COR-L47 (cell line): ENCODE measurements around the gene RBMS1.
A peak's percentile ranks its signal among the peaks of the same experiment; 100 is the strongest.

ENCODE experiments used
- DNase-seq: peaks from one replicate; lab custom pipeline; 2025; lab: John Stamatoyannopoulos, UW

RBMS1 gene

DNA sequence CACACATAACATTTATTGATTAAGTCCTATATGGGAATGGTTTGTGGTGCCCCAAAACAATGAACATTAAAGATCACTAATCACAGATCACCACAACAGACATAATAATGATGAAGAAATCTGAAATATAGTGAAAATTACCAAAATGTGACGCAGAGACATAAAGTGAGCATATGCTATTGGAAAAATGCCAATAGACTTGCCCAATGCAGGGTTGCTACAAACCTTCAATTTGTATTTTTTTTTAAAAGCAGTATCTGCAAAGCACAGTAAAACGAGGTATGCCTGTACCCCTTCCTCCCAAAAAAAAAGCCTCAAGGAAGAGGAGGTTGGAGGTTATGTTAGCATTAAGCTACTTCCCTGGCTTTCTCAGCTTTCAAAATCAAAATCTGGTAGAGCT, 131.1 kb downstream of the RBMS1 start:
- DNase-seq: no peak

DNA sequence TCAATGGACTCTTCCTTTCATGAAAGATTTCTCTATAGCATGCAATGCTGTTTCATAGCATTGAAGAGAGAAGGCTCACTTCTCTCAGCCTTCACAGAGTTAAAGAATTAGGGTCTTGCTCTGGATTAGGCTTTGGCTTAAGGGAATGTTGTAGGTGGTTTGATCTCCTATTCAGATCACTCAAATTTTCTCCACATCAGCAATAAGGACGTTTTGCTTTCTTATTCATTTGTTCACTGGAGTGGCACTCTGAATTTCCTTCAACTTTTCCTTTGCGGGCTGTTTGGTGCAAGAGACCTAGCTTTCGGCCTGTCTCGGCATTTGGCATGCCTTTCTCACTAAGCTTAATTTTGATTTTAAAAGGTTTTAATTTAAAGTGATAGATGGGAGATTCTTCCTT, 131.6 kb downstream of the RBMS1 start:
- DNase-seq: no peak

DNA sequence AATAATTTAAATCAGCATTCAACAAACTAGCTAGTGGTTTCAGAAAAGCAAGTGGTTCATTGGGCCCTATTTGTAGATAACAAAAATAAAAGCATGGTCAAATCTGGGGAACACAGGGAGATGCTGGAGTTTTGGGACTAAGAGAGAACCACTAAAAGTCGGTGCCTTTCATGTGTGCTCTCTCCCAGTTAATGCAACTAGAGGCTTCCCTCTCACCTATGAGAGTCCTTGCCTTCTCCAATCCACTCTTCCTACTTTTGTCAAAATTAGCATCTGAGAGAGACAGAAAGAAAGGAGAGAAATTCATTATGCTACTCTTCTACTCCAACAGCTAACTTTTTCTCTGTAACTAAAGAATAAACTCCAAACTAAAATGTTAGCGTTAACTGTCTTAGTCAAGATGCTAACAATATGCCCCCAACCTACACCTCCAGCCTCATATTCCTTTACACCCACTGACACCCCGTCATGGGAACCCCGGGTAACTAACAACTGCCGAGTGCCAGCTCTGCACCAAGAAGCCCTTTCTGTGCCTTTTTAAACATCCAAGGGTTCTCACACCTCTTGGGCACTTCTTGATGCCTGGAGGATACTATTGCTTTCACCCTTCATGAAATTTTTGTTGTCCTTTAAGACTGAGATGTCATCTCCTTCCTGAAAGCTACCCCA, 133.4 kb downstream of the RBMS1 start:
- no peak for DNase-seq

DNA sequence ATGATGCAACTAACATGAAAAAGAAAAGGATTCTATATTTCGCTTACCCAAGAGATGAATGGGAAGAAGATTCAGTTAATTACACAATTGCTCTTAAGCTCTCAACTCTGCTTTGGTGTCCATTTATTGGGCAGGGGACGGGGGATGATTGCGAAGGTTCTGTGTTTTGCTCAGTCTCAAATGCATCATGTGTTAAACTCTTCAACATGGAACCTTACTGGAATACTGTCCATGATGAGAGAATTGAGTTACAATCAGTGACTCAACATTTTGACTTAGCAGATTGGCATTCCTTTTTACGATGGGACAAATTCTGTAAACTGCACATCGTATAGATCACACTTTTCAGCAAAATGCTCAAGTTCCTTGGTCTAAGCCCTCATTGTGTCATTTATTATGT, 135.6 kb downstream of the RBMS1 start:
- DNase-seq: no peak

DNA sequence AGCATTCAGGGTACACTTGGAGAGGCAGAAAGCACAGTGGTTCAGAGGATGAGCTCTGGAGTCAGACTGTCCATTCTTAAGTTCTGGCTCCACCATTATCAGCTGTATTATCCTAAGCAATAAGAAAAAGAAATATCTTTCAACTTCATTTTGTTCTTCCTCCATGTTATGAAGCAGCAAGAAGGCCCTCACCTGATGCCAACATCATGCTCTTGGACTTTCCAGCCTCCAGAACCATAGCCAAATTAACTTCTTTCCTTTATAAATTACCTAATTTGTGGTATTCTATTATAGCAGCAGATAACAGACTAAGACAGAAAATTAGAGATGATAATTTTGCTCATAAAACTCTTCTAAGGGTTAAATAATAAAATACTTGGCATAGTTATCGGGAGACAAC, 137.1 kb downstream of the RBMS1 start:
- DNase-seq: no peak

DNA sequence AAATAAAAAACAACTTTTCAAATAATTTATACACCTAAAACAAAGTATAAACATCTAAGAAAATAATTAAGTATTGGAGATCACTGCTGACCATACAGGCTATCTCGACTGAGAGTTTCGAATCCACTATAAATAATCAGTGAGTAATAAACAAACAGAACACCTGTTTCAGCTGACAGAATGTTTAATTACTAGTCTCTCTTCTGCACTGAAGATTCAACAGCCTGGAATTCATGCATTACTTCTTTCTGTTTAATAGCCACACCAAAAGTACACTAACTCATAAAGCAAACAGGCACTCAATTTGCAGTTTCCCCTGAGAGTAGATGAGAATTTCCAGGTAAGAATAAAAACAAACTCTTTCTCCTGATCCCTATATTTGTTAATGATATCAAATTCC, 138.5 kb downstream of the RBMS1 start:
- no peak for DNase-seq

DNA sequence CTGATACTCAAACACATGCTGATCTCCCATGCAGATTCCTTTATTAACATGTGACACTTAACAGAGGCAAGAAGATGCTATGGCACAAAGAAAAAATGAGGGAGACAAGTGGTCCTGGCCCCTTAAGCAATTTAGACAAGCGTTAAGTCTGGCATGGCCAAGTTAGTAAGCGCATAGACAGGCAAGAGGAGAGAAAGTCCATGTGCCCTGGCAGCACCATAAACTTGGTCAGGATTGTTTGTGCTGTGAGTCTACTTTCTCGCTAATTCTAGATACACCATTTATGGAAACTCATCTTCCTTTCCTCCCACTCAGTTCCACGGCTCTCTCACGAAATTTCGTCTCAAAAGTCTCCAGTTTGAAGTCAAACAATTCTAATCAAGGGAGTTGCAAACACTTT, 138.9 kb downstream of the RBMS1 start:
- no peak for DNase-seq

DNA sequence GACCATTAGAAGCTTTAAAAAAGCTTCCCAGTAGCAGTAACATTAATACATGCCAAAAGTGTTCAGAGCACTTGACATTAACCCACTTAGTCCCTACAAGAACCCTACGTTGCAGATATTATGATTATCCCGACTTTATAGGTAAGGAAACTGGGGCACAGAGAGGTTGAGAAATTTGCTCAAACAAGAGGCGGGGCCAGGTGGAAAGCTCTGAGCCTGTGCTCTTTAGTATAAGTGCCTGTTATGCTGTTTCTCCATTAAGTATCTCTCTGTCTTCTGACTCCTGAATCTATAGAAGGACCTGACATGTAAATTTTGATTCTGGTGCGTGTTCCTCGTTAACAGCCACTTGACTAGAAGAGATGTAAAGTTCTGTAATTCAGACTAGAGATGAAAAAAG, 139.8 kb downstream of the RBMS1 start:
- no peak for DNase-seq

DNA sequence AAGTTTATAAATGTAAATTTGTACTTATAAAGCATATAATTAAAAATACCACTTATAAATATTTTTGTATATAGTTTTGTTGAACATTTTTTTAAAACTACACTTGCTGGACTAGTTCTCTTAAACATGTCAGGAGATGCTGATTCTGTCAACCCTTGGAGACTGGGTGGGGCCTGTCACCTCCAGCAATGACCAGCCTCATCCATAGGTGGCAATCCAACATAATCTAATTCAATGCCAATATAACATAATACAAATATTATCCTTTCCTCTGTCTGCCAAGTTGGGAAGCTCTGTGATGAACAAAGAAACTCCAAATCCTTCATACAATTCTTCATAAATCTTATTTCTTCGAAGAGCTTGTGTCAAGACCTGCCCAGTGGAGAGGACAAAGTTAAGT, 140.4 kb downstream of the RBMS1 start:
- peak; percentile 34 for DNase-seq

DNA sequence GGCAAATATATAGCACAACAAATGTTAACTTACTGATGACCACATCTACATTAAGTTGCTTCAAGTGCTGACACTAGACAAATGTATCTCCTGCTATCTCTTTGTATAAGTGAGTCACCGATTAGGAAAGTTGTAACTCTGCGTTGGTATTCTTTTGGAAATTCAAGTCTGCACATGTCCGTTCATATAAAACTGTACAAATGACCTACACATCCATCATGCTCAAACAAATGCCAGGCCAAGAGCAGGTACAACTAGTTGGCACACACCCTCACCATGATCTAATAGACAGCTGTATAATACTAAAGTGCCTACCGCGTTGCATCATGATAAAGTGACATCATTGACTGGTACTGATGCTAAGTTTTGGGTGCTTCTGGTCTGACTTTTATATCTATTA, 141.1 kb downstream of the RBMS1 start:
- no peak for DNase-seq

DNA sequence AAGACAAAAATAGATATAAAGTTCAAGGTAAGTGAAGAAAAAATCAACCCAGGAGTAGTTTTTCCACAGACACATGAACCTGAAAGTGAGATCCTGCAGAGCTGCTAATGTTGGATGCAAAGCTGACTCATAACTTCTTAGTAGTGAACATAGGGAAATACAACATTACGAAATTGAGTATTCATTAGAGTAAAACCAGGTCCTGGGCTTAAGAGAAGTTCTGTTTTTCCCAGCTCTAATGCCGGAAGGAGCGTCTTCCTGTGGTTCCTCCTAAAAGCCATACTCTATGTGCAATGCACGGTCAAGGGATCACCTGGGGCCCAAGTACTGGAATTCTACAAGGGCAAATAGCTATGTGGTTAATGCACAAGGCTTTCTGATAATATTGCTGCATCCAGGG, 141.7 kb downstream of the RBMS1 start:
- no peak for DNase-seq

DNA sequence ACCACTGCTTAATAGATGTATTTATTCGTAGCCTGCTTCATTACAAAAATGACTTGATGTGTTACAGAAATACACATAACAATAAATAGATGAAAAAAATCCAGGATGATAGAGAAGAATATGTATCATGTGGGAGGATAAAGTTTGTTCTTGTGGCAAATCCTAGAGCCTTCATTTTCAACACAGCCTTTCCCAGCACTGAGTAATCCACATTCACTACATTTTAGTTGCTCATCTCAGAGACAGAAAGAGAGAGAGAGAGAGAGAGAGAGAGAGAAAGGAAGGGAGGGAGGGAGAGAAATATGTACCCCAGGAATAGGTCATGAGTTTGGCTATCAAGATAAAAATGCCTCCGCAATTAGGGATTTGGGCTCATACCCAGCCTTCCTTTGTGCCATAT, 144.3 kb downstream of the RBMS1 start:
- no peak for DNase-seq

DNA sequence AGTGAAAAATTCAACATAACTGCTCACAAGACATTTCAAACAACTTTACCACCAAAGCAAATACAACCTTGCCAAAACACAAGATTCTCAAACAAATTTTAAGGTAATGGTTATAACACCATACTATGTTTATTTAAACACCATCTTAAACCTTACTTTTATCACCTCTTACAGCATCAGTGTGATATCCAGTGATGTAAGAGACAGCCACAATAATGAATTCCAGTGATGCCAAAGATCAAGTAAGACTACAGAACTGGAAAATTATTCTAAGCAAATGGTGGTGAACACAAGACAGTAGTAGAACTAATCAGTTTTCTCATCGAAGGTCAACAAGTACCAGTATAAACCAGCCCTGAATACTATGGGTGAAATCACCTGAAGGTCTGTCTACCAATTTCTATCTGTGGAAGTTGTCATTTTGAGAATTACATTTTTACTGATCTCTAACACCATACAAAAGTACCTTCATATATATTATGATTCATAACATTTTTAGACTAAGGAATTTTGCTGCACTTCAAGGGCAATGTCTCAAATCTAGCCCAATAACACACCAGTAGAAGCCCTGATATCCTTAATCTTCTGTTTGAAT, 146.2 kb downstream of the RBMS1 start:
- no peak for DNase-seq

DNA sequence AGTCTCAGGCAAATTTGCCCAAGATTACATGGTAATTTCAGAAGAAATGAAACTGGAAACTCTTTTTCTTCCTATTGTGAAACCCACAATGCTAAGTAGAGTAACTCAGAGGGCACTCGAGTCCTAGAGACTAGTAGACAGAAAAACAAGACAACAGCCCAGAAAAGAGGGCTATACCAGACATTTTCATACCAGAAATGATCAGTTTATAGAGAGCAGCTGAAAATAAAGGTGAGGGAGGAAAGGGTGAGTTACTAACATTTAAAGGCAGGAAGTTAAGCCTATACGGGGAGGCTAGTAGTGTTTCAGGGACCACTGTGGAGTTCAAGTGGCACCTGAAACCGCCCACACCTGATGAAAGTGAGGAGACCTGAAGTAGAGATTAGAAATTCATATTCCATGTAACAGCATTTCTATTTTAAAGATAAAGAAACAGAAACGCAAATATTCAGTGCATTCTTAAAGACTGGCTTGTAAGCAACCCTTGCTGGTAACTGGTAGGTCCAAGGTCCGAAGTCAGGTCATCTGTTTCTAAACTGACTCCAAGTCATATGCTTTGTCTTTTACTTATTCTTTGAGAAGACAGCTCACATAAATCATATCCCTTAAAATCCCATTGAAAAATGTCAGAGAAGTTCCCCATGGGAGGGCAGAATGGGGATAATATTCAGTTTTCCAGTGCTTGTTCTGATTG, 148.4 kb downstream of the RBMS1 start:
- no peak for DNase-seq

DNA sequence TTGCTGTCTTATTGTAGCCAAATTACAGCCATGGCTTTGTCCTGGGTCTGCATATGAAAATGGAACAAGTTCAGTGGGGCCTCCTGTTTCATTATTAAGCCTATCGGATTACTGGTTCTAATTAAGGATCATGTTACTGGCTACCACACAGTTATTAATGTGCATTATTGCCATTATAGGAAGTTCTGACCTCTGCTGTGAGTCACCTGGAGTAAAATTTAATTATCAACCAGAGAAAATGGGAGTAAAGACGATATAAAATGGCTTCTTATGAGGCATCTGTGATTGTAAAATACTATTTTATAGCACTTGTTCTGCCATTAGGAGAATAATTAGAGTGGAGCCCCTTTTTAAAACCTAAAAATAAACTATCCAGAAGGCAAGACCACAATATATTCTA, 150.2 kb downstream of the RBMS1 start:
- no peak for DNase-seq

DNA sequence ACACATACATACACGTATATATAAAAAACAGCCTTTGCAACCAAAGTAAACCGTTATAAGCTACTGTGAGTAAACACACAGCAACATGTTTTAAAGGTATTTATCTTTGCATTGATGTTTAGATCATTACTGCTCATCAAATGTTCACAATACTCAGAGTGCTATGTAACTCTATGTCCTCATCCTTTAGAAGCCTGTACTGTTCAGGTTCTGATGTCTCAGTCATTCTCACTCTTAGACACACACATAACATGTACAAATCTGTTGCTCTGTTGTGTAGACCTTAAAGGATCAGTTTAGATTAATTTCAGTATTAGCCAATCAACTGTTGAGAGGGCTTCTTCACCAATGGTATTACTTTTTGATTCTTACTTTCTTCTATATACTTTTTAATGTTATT, 153.9 kb downstream of the RBMS1 start:
- DNase-seq: no peak

DNA sequence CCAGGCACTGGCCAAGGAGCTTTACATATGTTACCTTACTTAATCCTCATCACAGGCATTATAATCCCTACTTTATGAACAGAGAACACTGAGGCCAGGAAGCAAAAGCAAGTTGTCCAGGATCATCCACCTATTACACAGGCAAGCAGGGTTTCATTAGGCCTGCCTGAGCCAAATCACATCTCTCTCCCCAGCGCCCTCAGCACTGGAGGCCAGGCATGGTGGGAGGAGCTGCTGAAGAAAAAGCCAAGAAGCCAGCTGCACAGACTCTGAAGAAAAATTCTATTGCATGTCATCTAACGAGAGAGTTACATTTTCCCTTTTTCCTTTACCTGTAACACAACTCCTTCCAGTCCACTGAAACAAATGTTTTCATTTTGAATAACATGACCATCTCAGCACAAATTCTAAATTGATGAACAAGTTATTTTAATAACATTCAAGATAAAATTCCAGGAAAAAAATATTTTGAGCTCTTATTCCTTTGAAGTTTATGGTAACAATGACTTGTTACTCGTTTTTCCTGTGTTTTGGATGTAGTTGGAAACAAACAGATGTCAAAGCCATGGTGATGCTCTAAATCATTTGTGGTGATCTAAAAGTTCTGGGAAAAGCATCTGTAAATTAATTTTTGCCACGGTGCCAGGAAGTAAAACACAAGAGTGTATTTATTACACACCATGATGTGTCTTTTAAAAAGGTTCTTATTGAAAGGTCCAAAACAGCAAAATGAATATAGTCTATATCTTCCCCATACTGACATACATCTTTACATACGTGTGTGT, 154.5 kb downstream of the RBMS1 start:
- no peak for DNase-seq

DNA sequence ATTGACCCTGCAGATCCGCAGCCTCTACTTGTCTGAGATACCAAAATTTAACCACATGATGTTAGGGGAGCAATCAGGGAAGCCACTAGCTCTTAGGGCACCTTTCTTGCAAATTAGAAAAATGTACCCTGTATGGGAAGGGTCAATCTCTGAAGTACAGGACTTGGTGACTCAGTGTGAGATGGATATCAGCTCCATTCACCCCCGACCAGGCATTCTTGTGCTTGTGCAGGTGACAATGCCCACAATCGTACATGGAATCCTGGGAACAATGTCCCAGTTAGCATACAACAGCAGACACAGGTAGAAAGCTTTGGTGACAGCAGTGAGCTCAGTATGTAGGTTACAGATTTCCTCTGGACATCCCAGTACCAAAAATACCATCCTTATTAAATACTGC, 155.9 kb downstream of the RBMS1 start:
- DNase-seq: no peak

DNA sequence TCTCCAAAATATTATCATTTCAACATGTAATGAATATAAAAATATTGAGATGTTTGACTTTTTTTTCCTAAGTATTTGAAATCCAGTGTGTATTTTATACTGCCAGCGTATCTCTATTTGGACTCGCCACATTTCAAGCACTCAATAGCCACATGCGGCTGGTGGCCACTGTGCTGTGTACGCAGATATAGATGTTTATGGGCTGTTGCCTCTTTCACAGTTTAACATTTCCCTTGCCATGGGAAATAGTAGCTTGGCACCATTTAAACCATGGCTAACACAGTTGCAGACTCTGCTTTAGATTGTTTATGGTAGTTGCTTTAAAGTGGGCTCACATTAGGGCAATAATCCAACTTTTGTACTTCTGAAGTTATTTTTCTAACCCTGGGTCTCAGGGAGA, 157.0 kb downstream of the RBMS1 start:
- no peak for DNase-seq

DNA sequence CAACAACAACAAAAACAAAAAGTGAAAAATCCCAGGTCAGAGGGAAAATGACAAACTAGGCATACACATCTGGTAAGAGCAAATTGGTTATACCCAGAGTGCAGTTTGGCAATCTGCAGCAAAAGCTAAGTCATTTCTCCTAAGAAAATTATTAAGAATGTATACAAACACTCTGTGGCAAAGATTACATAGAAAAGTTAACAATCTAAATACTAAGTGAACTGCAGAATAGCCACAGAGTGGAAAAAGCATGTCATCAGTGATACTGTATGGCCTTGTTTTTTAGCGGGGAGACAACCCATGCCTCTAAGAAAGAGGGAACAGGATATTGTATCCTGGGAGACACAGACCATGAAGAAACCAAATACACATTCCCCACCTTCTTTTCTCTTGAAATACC, 157.5 kb downstream of the RBMS1 start:
- DNase-seq: no peak

DNA sequence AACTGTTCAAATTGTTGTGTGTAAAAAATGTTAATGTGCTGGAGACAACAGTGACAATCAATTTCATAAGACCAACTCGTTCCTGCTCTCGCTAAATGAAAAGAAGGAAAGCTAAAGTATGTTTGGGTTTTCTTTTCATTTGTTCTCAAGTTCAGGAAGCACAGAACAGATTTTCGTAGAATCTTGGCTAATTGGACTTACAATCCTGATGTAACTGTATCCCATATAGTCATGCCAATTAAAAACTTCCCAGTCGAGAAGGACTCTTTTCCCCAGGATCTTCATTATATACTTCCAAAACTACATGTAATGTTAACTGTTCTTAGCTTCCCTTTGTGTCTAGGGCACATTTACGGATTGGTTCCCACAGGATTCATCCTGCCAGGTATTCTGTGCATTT, 158.2 kb downstream of the RBMS1 start:
- no peak for DNase-seq

DNA sequence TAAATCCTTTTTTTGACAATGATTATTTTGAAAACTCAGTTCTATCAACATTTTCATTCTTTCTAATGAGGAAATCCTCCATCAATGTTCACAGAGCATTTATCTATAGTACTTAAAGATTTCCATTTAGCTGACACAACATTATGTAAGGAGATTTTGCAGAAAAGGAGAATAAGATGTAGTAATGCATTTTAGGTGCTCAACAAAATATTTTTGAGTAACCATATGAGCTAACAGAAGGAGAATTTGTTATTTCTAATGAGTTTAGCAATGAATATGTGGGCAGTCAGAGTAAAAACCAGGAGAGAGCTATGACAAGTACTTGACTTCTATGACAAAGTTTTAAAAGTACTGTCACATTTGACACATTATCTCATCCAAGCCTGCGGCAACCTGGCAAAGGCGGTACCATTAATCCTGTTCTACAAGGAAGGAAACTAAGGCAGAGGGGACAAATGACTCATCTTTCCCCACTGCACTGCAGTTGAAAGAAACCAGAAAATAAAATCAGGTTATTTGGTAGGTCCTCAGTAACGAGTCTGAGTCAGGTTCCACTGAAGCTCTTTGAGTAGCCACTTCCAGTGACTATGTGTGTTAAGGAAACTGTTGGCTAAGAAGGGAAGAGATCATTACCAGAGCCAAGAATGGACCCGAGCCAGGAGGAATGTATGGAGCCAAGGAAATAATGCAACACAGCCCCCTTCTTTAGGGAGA, 159.4 kb downstream of the RBMS1 start:
- DNase-seq: no peak
